Esophagus muscularis mucosa (tissue), 4 donors: Measurements from ENCODE around the gene VPS13D. TPM values are rescaled to one million over a fixed set of nuclear protein-coding genes. Genes with fewer than 3 reads are reported as not detected.
"Not testable (repeated sequence)": the region's sequence is repeated elsewhere in the genome, so short reads cannot be mapped to it uniquely, and the experiment has no call there.

Experiments used
- DNase-seq: peaks from one replicate; pipeline ENCODE4 v3.0.0-alpha.2; 2017; ENCODE audit errors: extremely low spot score
- H3K27ac ChIP-seq, 4 donors: fragments of 200-600 bp; sonication (generic); replicated peaks in 1 of 4; 1 replicate in 3 of 4; 2 replicates in 1 of 4; pipeline ENCODE4 v1.5.1; 2016 to 2019; ENCODE audit warnings: mild to moderate bottlenecking in 1 of 4
- H3K27me3 ChIP-seq, 4 donors: fragments of 200-600 bp; sonication (generic); one replicate each; pipeline versions ENCODE4 v1.5.1 to v1.6.0; 2016 to 2019
- H3K36me3 ChIP-seq, 4 donors: fragments of 200-600 bp; sonication (generic); one replicate each; pipeline ENCODE4 v1.5.1; 2016 to 2019
- H3K4me1 ChIP-seq, 4 donors: fragments of 200-600 bp; sonication (generic); one replicate each; pipeline ENCODE4 v1.5.1; 2016 to 2019
- H3K4me3 ChIP-seq, 4 donors: fragments of 200-600 bp; sonication (generic); 1 replicate in 2 of 4; 2 replicates in 2 of 4; pipeline ENCODE4 v1.5.1; 2016 to 2019; ENCODE audit warnings: mild to moderate bottlenecking in 4 of 4, moderate library complexity in 1 of 4
- H3K9me3 ChIP-seq, 4 donors: fragments of 200-600 bp; sonication (generic); 1 replicate in 3 of 4; 2 replicates in 1 of 4; pipeline ENCODE4 v1.5.1; 2016 to 2019
- CTCF ChIP-seq, 3 experiments: fragments of 200-600 bp in 2 of 3; fragments of 450-650 bp in 1 of 3; sonication (generic) in 2 of 3; IDR thresholded peaks; one replicate each; pipeline ENCODE4 v1.5.1; 2017 to 2019; ENCODE audit warnings: antibody characterized with exemption in 3 of 3, mild to moderate bottlenecking in 2 of 3, moderate library complexity in 1 of 3
- EP300 ChIP-seq: sonication (generic); formaldehyde crosslinking; IDR thresholded peaks from one replicate; pipeline ENCODE4 v1.6.1; 2017; ENCODE audit warnings: antibody characterized with exemption
- POLR2A ChIP-seq: fragments of 450-650 bp; IDR thresholded peaks from one replicate; pipeline ENCODE4 v1.6.1; 2017; ENCODE audit warnings: antibody characterized with exemption, moderate library complexity, mild to moderate bottlenecking, low read depth
- POLR2AphosphoS5 ChIP-seq, 2 donors: sonication (generic); formaldehyde crosslinking; IDR thresholded peaks; one replicate each; pipeline ENCODE4 v1.6.1; 2017; ENCODE audit warnings: antibody characterized with exemption in 2 of 2
- WGBS: methylation state at CpG from one replicate; pipeline ENCODE4 v1.1.5; 2018; 5-methylcytosine and 5-hydroxymethylcytosine counted together
- intact Hi-C: fragments of 100-400 bp; cut with DNase I; formaldehyde crosslinking; loops from one replicate; pipeline ENCODE4 v1.15.1; 2023
- total RNA-seq, 4 donors: library from RNA; depleted of rRNA; stranded (reverse); fragments of >200 nt; gene quantifications; one replicate each; pipeline versions ENCODE4 v1.1.0 to v1.2.1, GENCODE V29; 2016

Gene VPS13D
- total RNA-seq, 4 donors from 2014 or later, result 67.8 to 93.3 (median 85.4) TPM

- no peak overlapping the region for H3K27ac ChIP-seq
- no peaks in the 10 kb centered on the region for H3K36me3 ChIP-seq
- DNase-seq, result no peak
- no peak overlapping the region for H3K4me3 ChIP-seq
- WGBS, result 70% methylated on average over 5 of the region's 5 CpGs
- TF ChIP-seq EP300 (no peak), POLR2A (no peak), POLR2AphosphoS5 (IDR thresholded peaks at IDR 0.05) (no peak), CTCF (IDR thresholded peaks at IDR 0.05) (no peak)
- H3K9me3 ChIP-seq, result no peaks in the 10 kb centered on the region
- peaks cover 12 to 27% (median 26%) of the 10 kb centered on the region in 4 donors for H3K4me1 ChIP-seq
- intact Hi-C loops, result no loop called here
- H3K27me3 ChIP-seq, result no peaks in the 10 kb centered on the region
Measured at GRCh38 chr1:12521096-12521495, 291.3 kb downstream of the VPS13D start.

DNA sequence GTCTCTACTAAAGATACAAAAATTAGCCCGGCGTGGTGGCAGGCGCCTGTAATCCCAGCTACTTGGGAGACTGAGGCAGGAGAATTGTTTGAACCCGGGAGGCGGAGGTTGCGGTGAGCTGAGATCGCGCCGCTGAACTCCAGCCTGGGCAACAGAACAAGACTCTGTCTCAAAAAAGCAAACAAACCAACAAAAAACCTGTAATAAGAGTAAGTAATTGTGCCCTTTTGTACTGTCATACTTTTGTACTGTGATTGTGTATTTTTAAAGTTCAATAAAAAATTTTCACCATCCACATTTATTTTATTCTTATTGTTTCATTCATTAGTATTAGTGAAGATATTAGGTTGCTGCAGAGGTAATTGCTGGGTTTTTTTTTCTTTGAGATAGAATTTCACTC lies 292.9 kb downstream of the VPS13D start:
- peaks cover 12 to 27% (median 25%) of the 10 kb centered on the region in 4 donors for H3K4me1 ChIP-seq
- intact Hi-C loops, H3K27ac ChIP-seq, DNase-seq, H3K36me3 ChIP-seq, H3K9me3 ChIP-seq, H3K27me3 ChIP-seq, H3K4me3 ChIP-seq: not testable (repeated sequence)
- 97% methylated on average over 9 of the region's 9 CpGs for WGBS

DNA sequence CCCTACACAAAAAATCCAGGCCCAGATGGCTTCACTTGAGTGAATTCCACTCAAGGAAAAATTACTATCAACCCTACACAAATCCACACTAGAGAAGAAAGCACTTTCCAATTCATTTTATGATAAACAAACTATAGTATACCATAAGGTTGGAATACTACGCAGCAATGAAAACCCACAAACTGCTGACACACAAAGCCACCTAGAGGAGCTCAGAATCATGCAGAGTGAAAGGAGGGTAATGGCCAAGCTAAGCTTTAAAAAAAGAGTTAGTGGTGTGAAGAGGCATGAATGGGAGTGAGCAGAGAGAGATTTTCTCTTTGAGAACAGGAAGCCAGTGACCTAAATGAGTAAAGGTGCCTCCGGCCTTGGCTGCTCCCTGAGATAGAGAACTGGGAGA lies 294.4 kb downstream of the VPS13D start:
- no peaks in the 10 kb centered on the region for H3K9me3 ChIP-seq
- H3K4me3 ChIP-seq, result no peak overlapping the region
- H3K27ac ChIP-seq, result no peak overlapping the region
- 95% methylated on average over 2 of the region's 2 CpGs for WGBS
- no peaks in the 10 kb centered on the region for H3K27me3 ChIP-seq
- intact Hi-C loops, result no loop called here
- no peaks in the 10 kb centered on the region for H3K36me3 ChIP-seq
- H3K4me1 ChIP-seq, result peaks cover 1 to 26% (median 19%) of the 10 kb centered on the region in 4 donors
- DNase-seq, result no peak
- TF ChIP-seq EP300 (no peak), POLR2AphosphoS5 (IDR thresholded peaks at IDR 0.05) (no peak), POLR2A (no peak), CTCF (IDR thresholded peaks at IDR 0.05) (no peak)

DNA sequence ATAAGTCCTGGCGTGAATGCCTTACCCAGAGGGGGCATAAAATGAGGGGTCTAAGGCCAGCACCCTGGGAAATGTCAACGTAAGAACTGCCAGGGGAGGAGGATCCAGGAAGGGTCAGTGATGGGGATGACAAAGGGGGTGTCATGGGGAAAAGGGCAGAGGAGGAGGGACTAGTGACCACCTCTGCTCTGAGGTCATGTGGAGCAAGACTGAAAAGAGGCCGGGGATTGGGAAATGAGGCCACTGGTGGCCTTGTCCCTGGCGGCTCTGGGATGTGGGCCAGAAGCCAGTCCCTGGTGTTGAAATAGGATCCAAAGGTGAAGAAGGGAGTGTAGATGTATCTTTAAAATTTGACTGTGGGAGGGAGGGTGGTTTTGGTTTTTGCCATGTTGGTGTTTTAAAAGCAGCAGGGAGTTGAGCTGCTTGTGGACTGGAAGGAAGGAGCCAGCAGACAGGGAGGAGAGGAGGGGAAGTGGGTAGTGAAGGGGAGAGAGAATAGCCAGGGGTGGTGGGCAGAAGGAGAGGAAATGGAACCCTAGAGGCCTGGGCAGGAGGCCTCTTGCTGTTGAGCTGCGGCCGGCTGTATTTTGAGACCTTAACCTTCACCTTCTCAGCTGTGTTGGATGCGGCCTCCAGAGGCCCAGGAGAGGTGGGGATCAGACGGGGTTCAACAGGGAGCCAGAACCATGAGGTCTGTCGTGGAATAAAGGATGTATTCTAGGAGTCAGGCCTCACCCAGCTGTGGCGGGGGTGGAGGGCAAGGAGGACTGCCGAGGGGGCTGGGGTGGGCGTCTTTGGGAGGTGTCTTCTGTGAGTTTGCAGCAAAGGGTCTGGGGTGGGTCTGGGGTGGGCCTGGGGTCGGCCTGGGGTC lies 295.7 kb downstream of the VPS13D start:
- H3K4me3 ChIP-seq, result no peak overlapping the region
- H3K9me3 ChIP-seq, result no peaks in the 10 kb centered on the region
- 89% methylated on average over 10 of the region's 13 CpGs for WGBS
- no peaks in the 10 kb centered on the region for H3K27me3 ChIP-seq
- TF ChIP-seq POLR2A (no peak), EP300 (no peak), POLR2AphosphoS5 (IDR thresholded peaks at IDR 0.05) (peak; percentile 23 to 28), CTCF (IDR thresholded peaks at IDR 0.05) (no peak)
- H3K36me3 ChIP-seq, result no peaks in the 10 kb centered on the region
- peaks cover 0 to 21% (median 13%) of the 10 kb centered on the region in 4 donors for H3K4me1 ChIP-seq
- intact Hi-C loops, result no loop called here
- no peak for DNase-seq
- no peak overlapping the region for H3K27ac ChIP-seq

DNA sequence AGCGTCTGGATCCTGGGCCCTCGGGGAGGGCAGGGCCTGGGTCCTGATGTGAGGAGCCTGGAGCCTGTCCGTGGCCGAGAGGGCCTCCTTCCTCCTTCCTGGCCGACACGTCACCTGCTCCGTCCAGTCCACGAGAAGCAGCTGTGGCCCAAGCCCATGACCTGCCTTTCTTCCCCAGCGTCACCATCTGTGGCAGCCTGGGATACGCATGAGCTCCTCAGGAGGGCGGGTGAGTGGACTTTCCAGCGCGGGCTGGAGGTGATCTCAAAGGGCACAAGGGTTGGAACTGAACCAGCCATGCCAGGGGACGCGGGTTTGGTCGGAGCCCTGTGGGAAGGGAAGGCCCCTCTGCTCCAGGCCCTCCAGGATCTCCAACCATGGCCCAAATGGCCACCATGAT lies 297.7 kb downstream of the VPS13D start:
- Histone ChIP-seq H3K27me3 (no peaks in the 10 kb centered on the region), H3K4me1 (peaks cover 0 to 21% (median 13%) of the 10 kb centered on the region in 4 donors), H3K27ac (no peak overlapping the region), H3K9me3 (no peaks in the 10 kb centered on the region), H3K4me3 (no peak overlapping the region), H3K36me3 (no peaks in the 10 kb centered on the region)
- DNase-seq, result no peak
- WGBS, result 99% methylated on average over 14 of the region's 16 CpGs
- TF ChIP-seq POLR2AphosphoS5 (IDR thresholded peaks at IDR 0.05), result no peak
- TF ChIP-seq EP300, result no peak
- TF ChIP-seq POLR2A, result no peak
- no peak for TF ChIP-seq CTCF (IDR thresholded peaks at IDR 0.05)
- intact Hi-C loops, result no loop called here
